Fibroblast of peridontal ligament (primary cell): ENCODE measurements around the gene ATP2C1.
A peak's percentile ranks its signal among the peaks of the same experiment; 100 is the strongest.
"Not testable (repeated sequence)": the region's sequence is repeated elsewhere in the genome, so short reads cannot be mapped to it uniquely, and the experiment has no call there.

ENCODE experiments used
- DNase-seq: peaks from one replicate; pipeline ENCODE4 v3.0.0-alpha.2; 2010; ENCODE audit errors: extremely low read depth

The ATP2C1 gene

GRCh38 chr3:131042271-131042985 lies 148.5 kb downstream of the ATP2C1 start:
- DNase-seq, result not testable (repeated sequence)

GRCh38 chr3:131047582-131047981 lies 153.7 kb downstream of the ATP2C1 start:
- DNase-seq, result no peak

GRCh38 chr3:131048030-131048429 lies 154.1 kb downstream of the ATP2C1 start:
- no peak for DNase-seq

- DNase-seq, result no peak
Observed at GRCh38 chr3:131050001-131050400, 156.1 kb downstream of the ATP2C1 start.

- peak; percentile 43 for DNase-seq
Observed at GRCh38 chr3:131053043-131053859, 159.4 kb downstream of the ATP2C1 start.
